ENCODE measurements around the gene CES1. TPM values are rescaled to one million over a fixed set of nuclear protein-coding genes. Genes with fewer than 3 reads are reported as not detected.
"Not testable (repeated sequence)": the region's sequence is repeated elsewhere in the genome, so short reads cannot be mapped to it uniquely, and the experiment has no call there.

The CES1 gene
- total RNA-seq, 4 donors from 2014 or later, result 0.76 to 9.5 (median 2.6) TPM

DNA sequence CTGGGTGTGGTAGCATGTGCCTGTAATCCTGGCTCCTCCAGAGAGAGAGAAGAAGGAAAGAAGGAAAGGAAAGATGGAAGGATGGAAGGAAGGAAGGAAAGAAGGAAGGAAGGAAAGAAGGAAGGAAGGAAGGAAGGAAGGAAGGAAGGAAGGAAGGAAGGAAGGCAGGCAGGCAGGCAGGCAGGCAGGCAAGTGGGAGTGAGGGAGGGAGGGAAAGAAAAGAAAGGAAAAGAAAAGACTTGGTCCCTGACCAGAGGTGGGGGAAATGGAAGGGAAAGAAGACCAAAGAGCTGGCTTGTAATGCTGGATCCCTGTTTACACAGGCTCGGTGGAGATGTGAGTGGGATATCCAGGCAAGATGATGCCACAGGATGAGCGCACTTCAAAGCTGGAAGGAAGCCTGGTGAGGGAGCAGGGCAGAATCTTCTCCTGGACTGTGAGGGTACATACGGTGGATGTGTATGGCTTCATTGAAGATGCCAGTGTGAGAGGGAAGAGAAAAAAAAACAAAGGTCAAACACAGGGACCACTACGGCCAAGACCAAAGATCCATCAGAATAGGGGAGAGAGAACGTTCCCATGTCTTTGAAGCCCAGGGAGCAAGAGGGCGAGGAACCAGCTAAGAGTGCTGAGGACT is 2.1 kb downstream of the CES1 start:
- intact Hi-C loops (cut with DNase I; ENCODE audit: low total_unique reads), result no loop called here
- no peak overlapping the region for H3K4me3 ChIP-seq (ENCODE audit: low read depth, poor library complexity, severe bottlenecking)
- 78 to 89% methylated on average over 6 of the region's 6 CpGs for WGBS, 2 donors
- TF ChIP-seq, protein P1, sequence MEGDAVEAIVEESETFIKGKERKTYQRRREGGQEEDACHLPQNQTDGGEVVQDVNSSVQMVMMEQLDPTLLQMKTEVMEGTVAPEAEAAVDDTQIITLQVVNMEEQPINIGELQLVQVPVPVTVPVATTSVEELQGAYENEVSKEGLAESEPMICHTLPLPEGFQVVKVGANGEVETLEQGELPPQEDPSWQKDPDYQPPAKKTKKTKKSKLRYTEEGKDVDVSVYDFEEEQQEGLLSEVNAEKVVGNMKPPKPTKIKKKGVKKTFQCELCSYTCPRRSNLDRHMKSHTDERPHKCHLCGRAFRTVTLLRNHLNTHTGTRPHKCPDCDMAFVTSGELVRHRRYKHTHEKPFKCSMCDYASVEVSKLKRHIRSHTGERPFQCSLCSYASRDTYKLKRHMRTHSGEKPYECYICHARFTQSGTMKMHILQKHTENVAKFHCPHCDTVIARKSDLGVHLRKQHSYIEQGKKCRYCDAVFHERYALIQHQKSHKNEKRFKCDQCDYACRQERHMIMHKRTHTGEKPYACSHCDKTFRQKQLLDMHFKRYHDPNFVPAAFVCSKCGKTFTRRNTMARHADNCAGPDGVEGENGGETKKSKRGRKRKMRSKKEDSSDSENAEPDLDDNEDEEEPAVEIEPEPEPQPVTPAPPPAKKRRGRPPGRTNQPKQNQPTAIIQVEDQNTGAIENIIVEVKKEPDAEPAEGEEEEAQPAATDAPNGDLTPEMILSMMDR (IDR thresholded peaks at IDR 0.05), result no peak
- no peak for TF ChIP-seq POLR2A (IDR thresholded peaks at IDR 0.05)
- no peak for DNase-seq (ENCODE audit: low spot score in 2 of 2)

DNA sequence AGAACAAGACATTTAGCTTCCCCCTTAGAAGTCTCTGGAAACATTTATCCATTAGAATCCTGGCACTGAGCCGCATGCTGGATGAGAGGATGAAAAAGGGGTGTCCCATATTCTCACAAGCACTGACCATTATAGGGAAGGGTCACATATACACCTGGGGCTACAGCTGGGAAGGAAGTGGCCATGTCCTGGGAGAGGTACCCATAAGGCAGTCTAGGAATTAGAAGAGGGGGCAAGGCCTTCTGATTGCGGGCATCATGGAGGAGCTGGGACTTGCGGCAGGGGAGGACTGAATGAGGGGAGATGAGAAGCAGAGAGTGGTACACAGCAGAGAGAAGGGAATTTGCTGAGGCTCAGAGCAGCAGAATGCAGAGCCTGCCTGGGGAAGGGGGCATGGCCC is 3.7 kb downstream of the CES1 start:
- DNase-seq (ENCODE audit: low spot score in 2 of 2); H3K4me3 ChIP-seq (ENCODE audit: low read depth, poor library complexity, severe bottlenecking); intact Hi-C loops (cut with DNase I; ENCODE audit: low total_unique reads): not testable (repeated sequence)
- 95% methylated on average over 3 of the region's 3 CpGs for WGBS, 2 donors

DNA sequence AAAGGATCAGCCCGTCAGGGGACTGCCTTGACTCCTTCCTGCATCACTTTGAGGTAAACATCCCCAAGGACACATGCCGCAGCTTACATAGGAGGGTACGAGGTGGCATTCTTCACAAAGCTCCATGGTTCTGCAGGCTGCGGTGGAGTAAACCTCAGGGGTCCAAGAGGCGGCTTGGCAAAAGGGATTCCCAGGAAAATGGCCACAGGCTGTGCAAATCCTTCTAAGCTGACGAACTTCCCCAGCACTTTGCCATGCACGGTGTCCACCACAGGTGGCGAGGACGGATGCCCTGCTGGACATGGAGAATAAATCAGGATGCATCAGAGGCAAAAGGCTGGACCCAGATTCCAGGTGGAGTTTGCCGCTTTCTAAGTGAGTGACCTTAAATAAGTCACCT is 4.2 kb downstream of the CES1 start:
- H3K4me3 ChIP-seq (ENCODE audit: low read depth, poor library complexity, severe bottlenecking), result no peak overlapping the region
- DNase-seq (ENCODE audit: low spot score in 2 of 2), result no peak
- no peak for TF ChIP-seq POLR2A (IDR thresholded peaks at IDR 0.05)
- TF ChIP-seq, protein P1 (IDR thresholded peaks at IDR 0.05), result no peak
- WGBS, 2 donors, result 76 to 88% methylated on average over 10 of the region's 10 CpGs
- intact Hi-C loops (cut with DNase I; ENCODE audit: low total_unique reads), result no loop called here

DNA sequence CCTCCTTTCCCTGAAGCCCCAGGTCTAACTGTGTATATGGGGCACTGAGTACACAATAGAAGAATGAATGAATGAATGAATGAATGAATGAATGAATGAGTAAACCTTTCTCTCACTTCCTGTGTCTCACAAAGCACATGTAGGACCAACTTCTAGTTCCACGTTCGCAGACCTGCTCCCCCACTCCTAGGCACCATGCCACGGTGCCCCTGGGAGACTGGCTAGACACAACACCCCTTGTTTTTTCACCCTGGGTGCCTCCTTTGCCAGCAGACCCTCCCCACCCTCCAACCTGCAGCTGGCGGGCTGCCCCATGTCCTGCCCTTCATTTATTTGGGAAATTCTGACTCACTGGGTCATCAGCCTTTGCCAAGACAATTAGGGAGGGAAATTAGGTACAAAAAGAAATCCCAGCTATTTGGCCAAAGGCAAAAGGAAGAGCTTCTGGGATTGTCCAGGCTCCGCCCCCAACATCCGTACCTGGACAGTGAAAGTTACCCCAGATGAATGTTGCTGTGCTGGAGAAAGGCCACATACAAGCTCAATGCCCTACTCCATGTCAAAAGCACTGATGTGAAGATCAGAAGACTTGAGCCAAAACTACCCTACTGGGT is 7.7 kb downstream of the CES1 start:
- no peak for DNase-seq (ENCODE audit: low spot score in 2 of 2)
- 45 to 55% methylated on average over 6 of the region's 6 CpGs for WGBS, 2 donors
- H3K4me3 ChIP-seq (ENCODE audit: low read depth, poor library complexity, severe bottlenecking), result no peak overlapping the region
- intact Hi-C loops (cut with DNase I; ENCODE audit: low total_unique reads), result no loop called here
- TF ChIP-seq POLR2A (IDR thresholded peaks at IDR 0.05), result no peak
- TF ChIP-seq, protein P1 (IDR thresholded peaks at IDR 0.05), result no peak

DNA sequence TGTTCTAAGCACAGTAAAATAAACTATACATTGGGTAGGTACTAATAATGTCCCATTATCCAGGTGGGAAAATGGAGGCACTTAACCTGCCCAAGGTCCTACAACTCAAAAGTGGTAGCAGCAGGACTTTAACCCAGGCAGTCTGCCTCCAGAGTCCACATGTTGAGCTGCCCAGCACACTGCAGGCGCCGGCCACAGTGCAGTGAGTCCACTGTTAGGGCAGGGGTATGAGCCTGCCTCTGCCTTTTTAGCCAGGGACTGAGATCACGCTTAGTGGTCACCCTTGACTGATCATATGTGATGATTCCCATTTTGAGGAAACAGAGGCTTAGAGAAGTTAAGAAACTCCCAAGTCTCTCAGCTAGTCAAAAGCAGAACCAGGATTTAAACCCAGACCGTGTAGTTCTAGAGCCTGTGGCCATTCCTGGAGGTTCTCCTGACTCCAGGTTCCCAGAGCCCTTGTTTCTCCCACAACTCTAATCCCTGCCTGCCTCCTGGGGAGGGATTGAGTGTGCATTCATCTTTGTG is 8.4 kb downstream of the CES1 start:
- no peak overlapping the region for H3K4me3 ChIP-seq (ENCODE audit: low read depth, poor library complexity, severe bottlenecking)
- WGBS, 2 donors, result 88 to 94% methylated on average over 4 of the region's 4 CpGs
- TF ChIP-seq POLR2A (IDR thresholded peaks at IDR 0.05), result no peak
- TF ChIP-seq, protein P1 (IDR thresholded peaks at IDR 0.05), result no peak
- intact Hi-C loops (cut with DNase I; ENCODE audit: low total_unique reads), result no loop called here
- DNase-seq (ENCODE audit: low spot score in 2 of 2), result no peak

DNA sequence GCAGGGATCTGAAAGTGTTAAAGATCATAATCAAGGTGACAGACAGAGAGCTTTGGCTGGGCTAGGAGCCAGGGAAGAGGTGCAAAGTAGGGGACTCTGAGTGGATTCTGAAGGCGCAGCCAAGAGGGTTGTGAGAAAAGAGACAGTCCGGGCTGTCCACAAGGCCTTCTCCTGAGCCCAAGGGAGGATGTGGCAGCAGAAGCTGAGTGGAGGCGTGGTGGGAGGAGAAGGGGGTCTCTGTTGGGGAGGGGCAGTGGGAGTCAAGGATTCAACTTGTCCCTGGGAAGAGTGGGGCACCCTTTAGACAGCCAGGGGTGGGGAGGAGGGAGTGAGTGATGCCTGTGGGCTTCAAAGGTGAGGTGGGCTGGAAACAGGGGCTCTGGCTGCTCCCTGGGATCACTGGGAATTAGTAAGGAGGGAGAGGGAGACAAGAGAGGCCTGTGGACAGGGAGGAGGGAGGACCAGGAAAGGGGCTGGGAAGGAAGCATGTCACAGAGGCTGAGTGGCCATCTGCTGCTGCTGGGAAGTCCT is 10.6 kb downstream of the CES1 start:
- intact Hi-C loops (cut with DNase I; ENCODE audit: low total_unique reads), result no loop called here
- no peak for DNase-seq (ENCODE audit: low spot score in 2 of 2)

More for the DNA sequence above, 10.6 kb downstream of the CES1 start:
- TF ChIP-seq, protein P1 (IDR thresholded peaks at IDR 0.05), result no peak
- no peak for TF ChIP-seq POLR2A (IDR thresholded peaks at IDR 0.05)
- no peak overlapping the region for H3K4me3 ChIP-seq (ENCODE audit: low read depth, poor library complexity, severe bottlenecking)
- 67 to 73% methylated on average over 3 of the region's 3 CpGs for WGBS, 2 donors
